NK-92 (cell line): Measurements from ENCODE around the gene FAM120B.
"Not testable (repeated sequence)": the region's sequence is repeated elsewhere in the genome, so short reads cannot be mapped to it uniquely, and the experiment has no call there.

Experiments
- DNase-seq: peaks from one replicate; lab custom pipeline; 2025; ENCODE audit not compliant: unreplicated experiment; lab: John Stamatoyannopoulos, UW

The FAM120B gene

GRCh38 chr6:170297576-170298330 is 8.8 kb upstream of the FAM120B start:
- no peak for DNase-seq

- no peak for DNase-seq
Measured at GRCh38 chr6:170298688-170299087, 7.9 kb upstream of the FAM120B start.

- no peak for DNase-seq
Measured at GRCh38 chr6:170301184-170301583, 5.4 kb upstream of the FAM120B start.

- DNase-seq: no peak
Measured at GRCh38 chr6:170305805-170306323, 694 bp upstream of the FAM120B start.

- no peak for DNase-seq
Measured at GRCh38 chr6:170307080-170307545, 555 bp downstream of the FAM120B start.

GRCh38 chr6:170308761-170309160 is 2.2 kb downstream of the FAM120B start:
- no peak for DNase-seq

GRCh38 chr6:170311696-170312095 is 5.1 kb downstream of the FAM120B start:
- no peak for DNase-seq

- no peak for DNase-seq
Measured at GRCh38 chr6:170312876-170313275, 6.3 kb downstream of the FAM120B start.

GRCh38 chr6:170313716-170314295 is 7.2 kb downstream of the FAM120B start:
- DNase-seq: no peak

- DNase-seq: no peak
Measured at GRCh38 chr6:170314983-170315382, 8.4 kb downstream of the FAM120B start.

GRCh38 chr6:170316071-170316470 is 9.5 kb downstream of the FAM120B start:
- no peak for DNase-seq

- DNase-seq: no peak
Measured at GRCh38 chr6:170317076-170317475, 10.5 kb downstream of the FAM120B start.

GRCh38 chr6:170317718-170318117 is 11.2 kb downstream of the FAM120B start:
- DNase-seq: no peak

GRCh38 chr6:170329321-170329720 is 22.8 kb downstream of the FAM120B start:
- DNase-seq: no peak

- DNase-seq: not testable (repeated sequence)
Measured at GRCh38 chr6:170335199-170335598, 28.6 kb downstream of the FAM120B start.

- DNase-seq: no peak
Measured at GRCh38 chr6:170344631-170345576, 38.3 kb downstream of the FAM120B start.

GRCh38 chr6:170345662-170346061 is 39.1 kb downstream of the FAM120B start:
- DNase-seq: no peak

- no peak for DNase-seq
Measured at GRCh38 chr6:170346649-170347048, 40.1 kb downstream of the FAM120B start.

GRCh38 chr6:170347091-170347490 is 40.5 kb downstream of the FAM120B start:
- DNase-seq: no peak

- DNase-seq: no peak
Measured at GRCh38 chr6:170347975-170348374, 41.4 kb downstream of the FAM120B start.

GRCh38 chr6:170351456-170351855 is 44.9 kb downstream of the FAM120B start:
- not testable (repeated sequence) for DNase-seq
